Measurements from ENCODE around the gene SPON1.

Gene SPON1

DNA sequence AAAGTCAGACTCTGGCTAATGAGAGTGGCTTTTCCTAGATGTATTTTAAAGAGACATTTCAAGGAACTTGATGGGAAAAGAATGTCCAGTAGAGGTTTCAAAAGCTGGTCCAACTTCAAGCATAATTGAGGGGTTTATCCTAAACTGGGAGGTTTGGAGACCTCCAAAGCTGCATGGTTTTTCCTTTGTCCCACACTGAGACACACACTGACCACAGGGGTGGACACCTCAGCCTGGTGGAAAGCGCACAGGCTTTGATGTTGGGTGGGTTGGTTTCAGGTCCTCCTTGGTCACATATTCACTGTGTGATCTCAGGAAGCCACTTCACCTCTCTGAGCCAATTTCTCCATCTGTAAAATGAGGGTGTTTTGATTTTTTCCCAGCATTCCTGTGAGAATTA, 4.0 kb downstream of the SPON1 start:
- TF ChIP-seq, protein P1, sequence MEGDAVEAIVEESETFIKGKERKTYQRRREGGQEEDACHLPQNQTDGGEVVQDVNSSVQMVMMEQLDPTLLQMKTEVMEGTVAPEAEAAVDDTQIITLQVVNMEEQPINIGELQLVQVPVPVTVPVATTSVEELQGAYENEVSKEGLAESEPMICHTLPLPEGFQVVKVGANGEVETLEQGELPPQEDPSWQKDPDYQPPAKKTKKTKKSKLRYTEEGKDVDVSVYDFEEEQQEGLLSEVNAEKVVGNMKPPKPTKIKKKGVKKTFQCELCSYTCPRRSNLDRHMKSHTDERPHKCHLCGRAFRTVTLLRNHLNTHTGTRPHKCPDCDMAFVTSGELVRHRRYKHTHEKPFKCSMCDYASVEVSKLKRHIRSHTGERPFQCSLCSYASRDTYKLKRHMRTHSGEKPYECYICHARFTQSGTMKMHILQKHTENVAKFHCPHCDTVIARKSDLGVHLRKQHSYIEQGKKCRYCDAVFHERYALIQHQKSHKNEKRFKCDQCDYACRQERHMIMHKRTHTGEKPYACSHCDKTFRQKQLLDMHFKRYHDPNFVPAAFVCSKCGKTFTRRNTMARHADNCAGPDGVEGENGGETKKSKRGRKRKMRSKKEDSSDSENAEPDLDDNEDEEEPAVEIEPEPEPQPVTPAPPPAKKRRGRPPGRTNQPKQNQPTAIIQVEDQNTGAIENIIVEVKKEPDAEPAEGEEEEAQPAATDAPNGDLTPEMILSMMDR (IDR thresholded peaks at IDR 0.05; ENCODE audit: borderline replicate concordance, control extremely low read depth, extremely low read depth, insufficient read depth, missing control alignments), result no peak
- no peak for DNase-seq (ENCODE audit: low spot score)
- in situ Hi-C loops (cut with MboI; ENCODE audit: low sequenced_read_pairs, unreplicated experiment), result loop anchor here (25.0 kb wide), 1 partner anchor 446 kb away; no protein-coding TSS in a partner anchor

DNA sequence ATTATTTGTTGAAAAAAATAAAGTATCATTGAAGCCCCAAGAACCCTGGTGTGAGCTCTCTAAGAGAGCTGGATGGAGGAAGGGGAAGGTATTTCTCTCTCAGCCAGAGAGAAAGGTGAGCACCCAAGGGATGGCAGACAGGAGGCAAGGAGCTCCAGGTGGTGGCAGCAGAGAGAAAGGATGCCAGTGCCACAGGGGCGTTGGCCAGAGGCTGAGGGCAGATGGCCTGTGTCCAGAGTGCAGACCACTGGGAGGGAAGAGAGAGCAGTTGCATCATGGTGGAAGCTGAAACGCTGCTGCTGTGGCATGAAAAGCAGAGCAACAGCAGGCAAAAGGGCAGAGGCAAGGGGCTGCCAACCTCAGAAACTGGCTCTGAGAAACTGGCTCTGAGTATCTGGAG, 8.5 kb downstream of the SPON1 start:
- TF ChIP-seq, protein P1 (IDR thresholded peaks at IDR 0.05; ENCODE audit: borderline replicate concordance, control extremely low read depth, extremely low read depth, insufficient read depth, missing control alignments), result peak; percentile 14
- in situ Hi-C loops (cut with MboI; ENCODE audit: low sequenced_read_pairs, unreplicated experiment), result loop anchor here (25.0 kb wide), 1 partner anchor 441 kb away; no protein-coding TSS in a partner anchor
- DNase-seq (ENCODE audit: low spot score), result no peak

DNA sequence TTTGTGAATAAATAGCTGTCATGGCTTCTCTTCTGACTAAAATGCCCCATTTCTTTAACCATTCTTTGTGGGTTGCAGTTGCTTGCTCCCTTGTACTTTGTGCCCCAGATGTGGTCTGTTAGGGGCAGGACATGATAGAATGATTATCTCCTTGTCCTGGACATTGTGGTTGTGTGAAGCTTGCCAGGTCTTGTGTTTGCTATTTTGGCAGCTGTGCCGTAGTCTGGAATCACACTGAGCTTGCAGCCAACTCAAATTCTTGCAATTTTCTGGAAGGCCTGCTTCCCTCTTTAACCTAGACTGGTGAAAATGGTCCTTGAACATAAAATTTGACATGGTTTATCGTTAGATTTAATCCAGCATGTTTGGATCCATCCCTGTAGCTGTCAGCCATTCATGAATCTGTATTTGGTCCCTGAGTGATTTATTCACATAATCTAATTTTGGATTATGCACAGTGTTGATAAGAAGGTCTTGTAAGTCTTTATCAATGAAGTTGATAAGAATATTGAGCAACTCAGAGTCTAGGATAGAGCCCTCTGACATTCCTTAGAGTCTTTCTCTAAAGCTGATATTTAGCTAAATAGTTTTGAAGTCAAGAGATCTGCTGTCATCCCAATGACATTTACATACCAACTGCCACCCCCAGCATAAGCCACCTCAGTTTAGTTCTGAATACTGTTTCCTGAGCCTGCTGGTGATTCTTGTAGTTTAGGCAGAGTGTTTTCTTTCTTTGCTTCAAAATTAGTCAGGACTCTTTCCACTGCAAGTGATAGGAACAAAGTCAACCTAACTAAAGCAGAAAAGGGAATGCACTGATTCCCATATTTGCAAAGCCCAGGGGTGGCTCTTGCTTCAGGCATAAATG, 9.8 kb downstream of the SPON1 start:
- TF ChIP-seq, protein P1 (IDR thresholded peaks at IDR 0.05; ENCODE audit: borderline replicate concordance, control extremely low read depth, extremely low read depth, insufficient read depth, missing control alignments), result no peak
- in situ Hi-C loops (cut with MboI; ENCODE audit: low sequenced_read_pairs, unreplicated experiment), result loop anchor here (25.0 kb wide), 1 partner anchor 440 kb away; no protein-coding TSS in a partner anchor
- no peak for DNase-seq (ENCODE audit: low spot score)

DNA sequence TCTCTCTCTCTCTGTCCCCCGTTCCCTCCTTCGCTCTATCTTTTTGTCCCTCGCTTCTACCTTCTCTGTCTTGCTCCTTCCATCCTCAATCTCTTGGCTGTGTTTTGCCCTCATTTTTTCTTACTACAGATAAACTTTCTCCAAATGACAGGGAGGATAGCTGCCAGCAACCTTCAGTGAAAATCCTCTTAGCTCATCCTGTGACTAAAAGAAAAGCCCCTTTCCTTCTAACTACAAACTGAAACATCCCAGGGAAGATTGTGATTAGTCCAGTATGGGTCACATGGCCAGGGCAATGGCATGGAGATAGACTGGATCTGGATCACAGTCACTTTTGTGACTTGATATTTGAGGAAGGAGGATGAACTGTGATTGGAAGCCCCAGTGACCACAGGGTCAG, 10.4 kb downstream of the SPON1 start:
- in situ Hi-C loops (cut with MboI; ENCODE audit: low sequenced_read_pairs, unreplicated experiment), result loop anchor here (25.0 kb wide), 1 partner anchor 439 kb away; no protein-coding TSS in a partner anchor
- no peak for DNase-seq (ENCODE audit: low spot score)
- TF ChIP-seq, protein P1 (IDR thresholded peaks at IDR 0.05; ENCODE audit: borderline replicate concordance, control extremely low read depth, extremely low read depth, insufficient read depth, missing control alignments), result no peak

DNA sequence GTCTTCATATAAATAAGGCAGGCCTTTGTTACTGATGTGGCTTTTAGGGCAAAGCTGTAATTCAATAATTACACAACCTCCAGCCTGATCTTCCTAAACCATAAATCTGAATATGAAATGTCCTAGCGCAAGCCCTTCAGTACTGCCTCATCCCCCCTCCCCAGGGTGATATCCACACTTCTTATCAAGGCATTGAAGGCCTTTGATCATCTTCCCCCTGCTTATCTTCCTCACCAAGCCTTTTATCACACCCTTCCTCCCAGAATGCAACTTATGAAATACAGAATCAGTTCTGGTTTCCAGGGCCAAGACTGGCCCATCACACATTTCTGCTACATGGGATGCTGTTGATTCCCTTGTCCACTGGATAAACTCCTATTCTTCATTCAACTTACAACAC, 12.1 kb downstream of the SPON1 start:
- TF ChIP-seq, protein P1 (IDR thresholded peaks at IDR 0.05; ENCODE audit: borderline replicate concordance, control extremely low read depth, extremely low read depth, insufficient read depth, missing control alignments), result no peak
- no peak for DNase-seq (ENCODE audit: low spot score)
- in situ Hi-C loops (cut with MboI; ENCODE audit: low sequenced_read_pairs, unreplicated experiment), result loop anchor here (25.0 kb wide), 1 partner anchor 438 kb away; no protein-coding TSS in a partner anchor

DNA sequence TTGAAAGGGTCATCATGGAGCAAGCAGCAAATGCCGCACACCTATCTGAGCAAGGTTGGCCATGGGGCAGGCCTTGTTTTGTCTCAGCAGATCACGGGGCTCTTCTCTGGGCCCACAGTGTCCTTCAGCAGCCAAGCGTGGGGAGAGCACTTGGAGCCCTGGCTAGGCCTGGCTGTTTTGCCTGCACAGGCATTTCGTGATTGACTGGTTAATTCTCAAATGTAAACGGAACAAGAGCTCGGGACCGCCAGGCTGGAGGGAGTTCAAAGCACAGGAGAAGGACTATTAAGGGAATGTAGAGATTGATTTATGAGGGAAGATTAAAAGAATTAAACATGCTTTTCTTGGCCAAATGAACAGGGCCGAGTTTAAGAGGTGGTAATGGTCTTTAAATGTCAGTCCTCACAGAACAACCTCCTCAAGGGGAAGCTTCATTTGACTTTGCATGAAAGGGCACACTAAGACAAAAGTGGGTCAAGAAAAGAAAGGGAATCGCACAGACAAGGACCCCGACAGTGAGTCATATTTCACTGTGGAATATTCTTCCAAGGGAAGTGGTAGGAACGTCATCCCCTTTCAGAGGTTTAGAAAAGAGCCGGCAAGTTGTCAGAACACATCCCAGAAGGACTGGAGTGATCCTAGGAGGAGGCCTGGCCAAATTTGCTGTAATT, 20.7 kb downstream of the SPON1 start:
- in situ Hi-C loops (cut with MboI; ENCODE audit: low sequenced_read_pairs, unreplicated experiment), result no loop called here
- TF ChIP-seq, protein P1 (IDR thresholded peaks at IDR 0.05; ENCODE audit: borderline replicate concordance, control extremely low read depth, extremely low read depth, insufficient read depth, missing control alignments), result no peak
- no peak for DNase-seq (ENCODE audit: low spot score)

All from GM13976 (cell line).